ENCODE measurements around the gene FOXO3. TPM values are rescaled to one million over a fixed set of nuclear protein-coding genes. Genes with fewer than 3 reads are reported as not detected.

The FOXO3 gene
- total and polyA plus RNA-seq, 2 of the 13 experiments (the other 11 are each of a cell fraction or from before 2014, with no cell fraction given): 16.0 to 22.5 TPM

DNA sequence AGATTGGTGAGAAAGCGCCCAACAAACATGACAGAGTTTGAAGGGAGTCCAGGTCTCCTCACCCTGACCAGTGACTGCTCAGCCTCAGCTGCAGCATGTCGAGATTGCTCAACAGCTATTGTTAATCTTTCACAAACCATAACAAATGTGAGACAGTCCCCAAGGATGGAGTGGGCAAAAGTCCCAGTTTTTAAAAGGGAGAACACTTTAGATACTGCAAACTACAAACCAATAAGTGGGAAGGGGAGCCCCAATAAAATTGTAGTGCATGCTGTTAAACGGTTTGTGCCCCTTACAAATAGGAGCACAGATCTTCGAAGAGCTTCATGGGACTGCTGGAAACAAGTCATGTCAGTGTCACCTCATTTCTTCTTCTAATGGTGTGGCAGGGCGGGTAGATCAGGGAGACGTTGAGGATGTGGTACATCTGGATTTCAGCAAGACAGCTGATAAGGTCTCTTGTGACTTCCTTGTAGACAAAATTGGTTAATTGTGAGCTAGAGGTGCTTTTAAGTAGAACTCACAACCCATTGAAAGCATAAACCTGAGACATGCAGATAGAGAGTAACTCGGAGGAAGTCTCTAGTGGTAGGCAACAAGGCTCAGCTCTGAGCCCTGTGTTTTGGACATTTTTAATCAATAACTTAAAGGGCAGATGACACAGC, 153.5 kb downstream of the FOXO3 start (continued):
- TF ChIP-seq, protein P1, sequence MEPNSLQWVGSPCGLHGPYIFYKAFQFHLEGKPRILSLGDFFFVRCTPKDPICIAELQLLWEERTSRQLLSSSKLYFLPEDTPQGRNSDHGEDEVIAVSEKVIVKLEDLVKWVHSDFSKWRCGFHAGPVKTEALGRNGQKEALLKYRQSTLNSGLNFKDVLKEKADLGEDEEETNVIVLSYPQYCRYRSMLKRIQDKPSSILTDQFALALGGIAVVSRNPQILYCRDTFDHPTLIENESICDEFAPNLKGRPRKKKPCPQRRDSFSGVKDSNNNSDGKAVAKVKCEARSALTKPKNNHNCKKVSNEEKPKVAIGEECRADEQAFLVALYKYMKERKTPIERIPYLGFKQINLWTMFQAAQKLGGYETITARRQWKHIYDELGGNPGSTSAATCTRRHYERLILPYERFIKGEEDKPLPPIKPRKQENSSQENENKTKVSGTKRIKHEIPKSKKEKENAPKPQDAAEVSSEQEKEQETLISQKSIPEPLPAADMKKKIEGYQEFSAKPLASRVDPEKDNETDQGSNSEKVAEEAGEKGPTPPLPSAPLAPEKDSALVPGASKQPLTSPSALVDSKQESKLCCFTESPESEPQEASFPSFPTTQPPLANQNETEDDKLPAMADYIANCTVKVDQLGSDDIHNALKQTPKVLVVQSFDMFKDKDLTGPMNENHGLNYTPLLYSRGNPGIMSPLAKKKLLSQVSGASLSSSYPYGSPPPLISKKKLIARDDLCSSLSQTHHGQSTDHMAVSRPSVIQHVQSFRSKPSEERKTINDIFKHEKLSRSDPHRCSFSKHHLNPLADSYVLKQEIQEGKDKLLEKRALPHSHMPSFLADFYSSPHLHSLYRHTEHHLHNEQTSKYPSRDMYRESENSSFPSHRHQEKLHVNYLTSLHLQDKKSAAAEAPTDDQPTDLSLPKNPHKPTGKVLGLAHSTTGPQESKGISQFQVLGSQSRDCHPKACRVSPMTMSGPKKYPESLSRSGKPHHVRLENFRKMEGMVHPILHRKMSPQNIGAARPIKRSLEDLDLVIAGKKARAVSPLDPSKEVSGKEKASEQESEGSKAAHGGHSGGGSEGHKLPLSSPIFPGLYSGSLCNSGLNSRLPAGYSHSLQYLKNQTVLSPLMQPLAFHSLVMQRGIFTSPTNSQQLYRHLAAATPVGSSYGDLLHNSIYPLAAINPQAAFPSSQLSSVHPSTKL (CRISPR knock-in tag; IDR thresholded peaks at IDR 0.05): peak; percentile 59; the same call in 1 of the 2 replicates
- TF ChIP-seq PITX1 (CRISPR knock-in tag; IDR thresholded peaks at IDR 0.05): 0 out of 2 replicates have a peak, but pooled peaks have one; percentile 31
- 0 out of 2 replicates have a peak, but pooled peaks have one; percentile 26 for TF ChIP-seq ZNF510 (CRISPR knock-in tag; IDR thresholded peaks at IDR 0.05; ENCODE audit: low read depth)
- no peak for TF ChIP-seq IRX3 (CRISPR knock-in tag; IDR thresholded peaks at IDR 0.05; ENCODE audit: borderline replicate concordance, low read depth)
- TF ChIP-seq PCBP2 (optimal IDR thresholded peaks at IDR 0.05; ENCODE audit: low read depth, low read length, poor library complexity, severe bottlenecking): no peak
- TF ChIP-seq RARG (CRISPR knock-in tag; IDR thresholded peaks at IDR 0.05; ENCODE audit: low read depth): no peak
- TF ChIP-seq RCOR2 (CRISPR knock-in tag; IDR thresholded peaks at IDR 0.05): no peak
- TF ChIP-seq, protein P2, sequence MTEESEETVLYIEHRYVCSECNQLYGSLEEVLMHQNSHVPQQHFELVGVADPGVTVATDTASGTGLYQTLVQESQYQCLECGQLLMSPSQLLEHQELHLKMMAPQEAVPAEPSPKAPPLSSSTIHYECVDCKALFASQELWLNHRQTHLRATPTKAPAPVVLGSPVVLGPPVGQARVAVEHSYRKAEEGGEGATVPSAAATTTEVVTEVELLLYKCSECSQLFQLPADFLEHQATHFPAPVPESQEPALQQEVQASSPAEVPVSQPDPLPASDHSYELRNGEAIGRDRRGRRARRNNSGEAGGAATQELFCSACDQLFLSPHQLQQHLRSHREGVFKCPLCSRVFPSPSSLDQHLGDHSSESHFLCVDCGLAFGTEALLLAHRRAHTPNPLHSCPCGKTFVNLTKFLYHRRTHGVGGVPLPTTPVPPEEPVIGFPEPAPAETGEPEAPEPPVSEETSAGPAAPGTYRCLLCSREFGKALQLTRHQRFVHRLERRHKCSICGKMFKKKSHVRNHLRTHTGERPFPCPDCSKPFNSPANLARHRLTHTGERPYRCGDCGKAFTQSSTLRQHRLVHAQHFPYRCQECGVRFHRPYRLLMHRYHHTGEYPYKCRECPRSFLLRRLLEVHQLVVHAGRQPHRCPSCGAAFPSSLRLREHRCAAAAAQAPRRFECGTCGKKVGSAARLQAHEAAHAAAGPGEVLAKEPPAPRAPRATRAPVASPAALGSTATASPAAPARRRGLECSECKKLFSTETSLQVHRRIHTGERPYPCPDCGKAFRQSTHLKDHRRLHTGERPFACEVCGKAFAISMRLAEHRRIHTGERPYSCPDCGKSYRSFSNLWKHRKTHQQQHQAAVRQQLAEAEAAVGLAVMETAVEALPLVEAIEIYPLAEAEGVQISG (CRISPR knock-in tag; IDR thresholded peaks at IDR 0.05): no peak
- TF ChIP-seq KLF13 (CRISPR knock-in tag; IDR thresholded peaks at IDR 0.05): no peak
- TF ChIP-seq NFE2L2 (IDR thresholded peaks at IDR 0.05; ENCODE audit: low read length): no peak
- TF ChIP-seq XBP1 (CRISPR knock-in tag; IDR thresholded peaks at IDR 0.05): no peak
- TF ChIP-seq ISX (CRISPR knock-in tag; conservative IDR thresholded peaks at IDR 0.05): no peak
- no peak for TF ChIP-seq ZNF317 (CRISPR knock-in tag; IDR thresholded peaks at IDR 0.05)
- TF ChIP-seq ZNF607 (CRISPR knock-in tag; IDR thresholded peaks at IDR 0.05; ENCODE audit: borderline replicate concordance): no peak
- TF ChIP-seq SRSF9 (IDR thresholded peaks at IDR 0.05; ENCODE audit: borderline replicate concordance, insufficient read depth, low read depth, low read length, poor library complexity, severe bottlenecking): no peak
- TF ChIP-seq CEBPB (IDR thresholded peaks at IDR 0.05; ENCODE audit: borderline replicate concordance, low read depth, low read length): peak; percentile 92
- TF ChIP-seq, protein P3, sequence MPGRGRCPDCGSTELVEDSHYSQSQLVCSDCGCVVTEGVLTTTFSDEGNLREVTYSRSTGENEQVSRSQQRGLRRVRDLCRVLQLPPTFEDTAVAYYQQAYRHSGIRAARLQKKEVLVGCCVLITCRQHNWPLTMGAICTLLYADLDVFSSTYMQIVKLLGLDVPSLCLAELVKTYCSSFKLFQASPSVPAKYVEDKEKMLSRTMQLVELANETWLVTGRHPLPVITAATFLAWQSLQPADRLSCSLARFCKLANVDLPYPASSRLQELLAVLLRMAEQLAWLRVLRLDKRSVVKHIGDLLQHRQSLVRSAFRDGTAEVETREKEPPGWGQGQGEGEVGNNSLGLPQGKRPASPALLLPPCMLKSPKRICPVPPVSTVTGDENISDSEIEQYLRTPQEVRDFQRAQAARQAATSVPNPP (CRISPR knock-in tag; IDR thresholded peaks at IDR 0.05): no peak
- TF ChIP-seq, protein P4, sequence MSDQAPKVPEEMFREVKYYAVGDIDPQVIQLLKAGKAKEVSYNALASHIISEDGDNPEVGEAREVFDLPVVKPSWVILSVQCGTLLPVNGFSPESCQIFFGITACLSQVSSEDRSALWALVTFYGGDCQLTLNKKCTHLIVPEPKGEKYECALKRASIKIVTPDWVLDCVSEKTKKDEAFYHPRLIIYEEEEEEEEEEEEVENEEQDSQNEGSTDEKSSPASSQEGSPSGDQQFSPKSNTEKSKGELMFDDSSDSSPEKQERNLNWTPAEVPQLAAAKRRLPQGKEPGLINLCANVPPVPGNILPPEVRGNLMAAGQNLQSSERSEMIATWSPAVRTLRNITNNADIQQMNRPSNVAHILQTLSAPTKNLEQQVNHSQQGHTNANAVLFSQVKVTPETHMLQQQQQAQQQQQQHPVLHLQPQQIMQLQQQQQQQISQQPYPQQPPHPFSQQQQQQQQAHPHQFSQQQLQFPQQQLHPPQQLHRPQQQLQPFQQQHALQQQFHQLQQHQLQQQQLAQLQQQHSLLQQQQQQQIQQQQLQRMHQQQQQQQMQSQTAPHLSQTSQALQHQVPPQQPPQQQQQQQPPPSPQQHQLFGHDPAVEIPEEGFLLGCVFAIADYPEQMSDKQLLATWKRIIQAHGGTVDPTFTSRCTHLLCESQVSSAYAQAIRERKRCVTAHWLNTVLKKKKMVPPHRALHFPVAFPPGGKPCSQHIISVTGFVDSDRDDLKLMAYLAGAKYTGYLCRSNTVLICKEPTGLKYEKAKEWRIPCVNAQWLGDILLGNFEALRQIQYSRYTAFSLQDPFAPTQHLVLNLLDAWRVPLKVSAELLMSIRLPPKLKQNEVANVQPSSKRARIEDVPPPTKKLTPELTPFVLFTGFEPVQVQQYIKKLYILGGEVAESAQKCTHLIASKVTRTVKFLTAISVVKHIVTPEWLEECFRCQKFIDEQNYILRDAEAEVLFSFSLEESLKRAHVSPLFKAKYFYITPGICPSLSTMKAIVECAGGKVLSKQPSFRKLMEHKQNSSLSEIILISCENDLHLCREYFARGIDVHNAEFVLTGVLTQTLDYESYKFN (CRISPR knock-in tag; conservative IDR thresholded peaks at IDR 0.05): peak; percentile 40; the same call in 1 of the 2 replicates
